Kidney epithelial cell (primary cell): Measurements from ENCODE around the gene GLP1R. TPM values are rescaled to one million over a fixed set of nuclear protein-coding genes. Genes with fewer than 3 reads are reported as not detected.

Experiments
- DNase-seq: peaks from one replicate; pipeline ENCODE4 v3.0.0-alpha.2; 2010; ENCODE audit warnings: low read depth
- H3K27me3 ChIP-seq: 2 replicates; pipeline ENCODE4 v1.6.0; 2011; ENCODE audit warnings: low read length; ENCODE audit not compliant: control insufficient read depth, insufficient read depth
- H3K36me3 ChIP-seq: 2 replicates; pipeline ENCODE4 v1.5.1; 2011; ENCODE audit warnings: low read length; ENCODE audit not compliant: control insufficient read depth, insufficient read depth
- H3K4me3 ChIP-seq: 2 replicates; pipeline ENCODE4 v1.5.1; 2011; ENCODE audit warnings: low read depth, mild to moderate bottlenecking, control low read depth, low read length
- CTCF ChIP-seq: IDR thresholded peaks from 2 replicates; pipeline ENCODE4 v1.5.1; 2011; ENCODE audit warnings: mild to moderate bottlenecking, moderate library complexity, low read length, control low read depth, inconsistent platforms; ENCODE audit not compliant: insufficient read depth, poor library complexity, severe bottlenecking
- total RNA-seq: library from RNA; depleted of rRNA; stranded (reverse); fragments of >200 nt; gene quantifications from 2 replicates; pipeline ENCODE4 v1.2.3, GENCODE V29; 2015

The GLP1R gene
- total RNA-seq, 1 donor from 2014 or later, result 0.17 TPM

GRCh38 chr6:39047434-39048327 lies 900 bp upstream of the GLP1R start:
- Histone ChIP-seq H3K27me3 (peaks cover 35% of the 10 kb centered on the region), H3K4me3 (no peak overlapping the region), H3K36me3 (no peaks in the 10 kb centered on the region)
- TF ChIP-seq CTCF, result no peak
- no peak for DNase-seq

- Histone ChIP-seq H3K27me3 (peaks cover 35% of the 10 kb centered on the region), H3K4me3 (no peak overlapping the region), H3K36me3 (no peaks in the 10 kb centered on the region)
- no peak for TF ChIP-seq CTCF
- no peak for DNase-seq
These were observed 1.1 kb downstream of the GLP1R start for GRCh38 chr6:39049575-39050283.

- H3K27me3 ChIP-seq, result peaks cover 33% of the 10 kb centered on the region
- no peaks in the 10 kb centered on the region for H3K36me3 ChIP-seq
- no peak for TF ChIP-seq CTCF
- no peak for DNase-seq
- no peak overlapping the region for H3K4me3 ChIP-seq
These were observed 2.0 kb downstream of the GLP1R start for GRCh38 chr6:39050453-39051112.

GRCh38 chr6:39051399-39052122 lies 3.0 kb downstream of the GLP1R start:
- no peak for DNase-seq
- Histone ChIP-seq H3K27me3 (peaks cover 30% of the 10 kb centered on the region), H3K36me3 (no peaks in the 10 kb centered on the region), H3K4me3 (no peak overlapping the region)
- no peak for TF ChIP-seq CTCF

- DNase-seq, result no peak
- H3K27me3 ChIP-seq, result peaks cover 18% of the 10 kb centered on the region
- no peak overlapping the region for H3K4me3 ChIP-seq
- TF ChIP-seq CTCF, result no peak
- no peaks in the 10 kb centered on the region for H3K36me3 ChIP-seq
These were observed 4.5 kb downstream of the GLP1R start for GRCh38 chr6:39053016-39053624.
